ENCODE results near the gene MAP2K5.

MAP2K5 gene

DNA sequence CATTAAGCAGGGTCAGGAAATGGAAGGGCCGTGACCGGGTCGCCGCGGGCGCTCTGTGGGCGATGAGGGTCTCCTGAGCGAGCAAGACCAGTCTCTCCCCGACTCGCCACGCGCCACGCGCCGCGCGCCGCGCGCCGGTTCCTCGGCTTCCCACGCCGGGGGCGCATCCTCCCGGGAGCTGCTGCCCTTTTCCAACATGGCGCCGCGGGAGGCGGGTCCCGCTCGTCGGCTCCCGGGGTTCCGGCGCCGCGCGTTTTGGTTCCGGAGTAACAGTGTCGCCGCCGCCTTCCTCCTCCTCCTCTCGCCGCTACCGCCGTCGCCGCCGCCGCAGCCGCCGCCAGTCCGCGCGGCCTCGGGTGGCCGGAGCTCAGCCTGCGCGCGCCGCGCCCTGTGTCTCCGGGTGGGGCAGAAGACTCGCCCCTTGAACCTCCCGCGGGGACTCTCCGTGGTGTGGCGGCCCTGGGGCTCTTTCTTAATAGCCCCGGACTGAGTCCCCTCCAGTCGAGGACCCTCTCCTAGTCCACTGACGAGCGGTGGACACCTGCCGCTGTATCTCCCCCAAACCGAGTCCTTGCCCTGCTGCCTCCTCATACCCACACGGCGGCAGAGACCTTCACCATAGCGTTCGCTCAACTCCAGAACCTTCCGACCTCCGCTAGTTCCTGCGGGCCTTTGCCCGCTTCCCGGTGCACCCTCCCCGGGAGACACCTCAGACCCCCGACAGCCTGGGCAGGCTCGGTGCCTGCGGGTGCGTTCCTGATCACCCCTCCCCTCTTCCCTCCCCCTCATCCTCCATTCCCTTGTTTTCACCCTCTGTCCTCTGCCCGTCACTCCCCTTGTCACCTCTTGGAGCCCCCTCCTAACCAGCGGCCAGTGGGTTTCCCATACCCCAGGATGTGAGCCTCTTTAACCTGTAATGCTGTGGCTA lies at the start of gene MAP2K5:
Gene MAP2K5 (plus strand): TSS at position 284 of the 928 bp plus-strand sequence. CDS start 633 bp downstream, at position 917.
- peak; percentile 79 for DNase-seq

DNA sequence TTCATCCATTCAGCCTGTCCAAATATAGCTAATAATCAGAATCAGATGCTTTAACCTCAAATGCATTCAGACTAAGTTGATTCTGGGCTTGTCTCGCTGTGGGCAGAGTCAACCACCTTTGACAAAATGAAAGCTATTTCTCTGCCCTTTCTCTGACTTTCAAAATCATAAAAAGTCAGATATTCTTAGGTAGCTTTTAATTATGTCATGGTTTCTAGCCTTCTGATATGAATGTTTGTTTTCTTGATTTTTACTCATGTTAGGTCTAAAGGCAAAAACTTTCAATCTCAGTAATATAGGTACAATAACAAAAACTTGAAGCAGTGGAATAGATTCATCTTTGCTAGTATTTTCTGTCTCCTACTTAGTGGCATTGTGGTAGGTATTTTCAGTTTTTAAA lies 46.9 kb upstream of the MAP2K5 start:
- DNase-seq = no peak

DNA sequence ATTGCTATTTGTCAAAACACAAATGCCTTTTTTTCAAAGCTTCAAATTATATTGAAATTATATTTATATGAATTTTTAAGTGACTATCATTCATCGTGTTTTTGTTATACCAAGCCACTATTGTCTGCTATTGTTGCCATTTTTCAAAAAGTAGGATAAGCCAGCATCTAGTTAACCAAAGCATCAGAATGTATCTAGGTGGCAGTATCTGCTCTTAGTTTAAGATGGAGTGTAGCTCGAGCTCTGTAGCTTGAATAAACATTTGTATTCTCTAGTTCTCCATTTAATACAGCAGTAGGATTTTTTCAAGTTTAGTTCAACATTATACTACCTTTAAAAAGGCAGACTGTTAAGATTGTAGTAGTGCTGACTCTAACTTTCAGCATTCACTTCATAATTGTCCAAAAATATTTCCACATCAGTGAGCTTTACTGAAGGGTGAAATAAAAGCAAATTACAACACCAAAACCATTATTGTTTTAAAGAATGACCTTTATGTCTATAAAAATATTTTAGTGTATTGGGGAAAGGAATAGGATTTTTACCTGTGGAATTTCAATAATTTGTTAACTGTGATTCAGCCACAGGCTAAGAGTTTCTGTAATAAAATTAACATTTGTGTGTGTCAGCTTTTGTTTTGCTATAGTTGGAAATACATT lies 41.2 kb upstream of the MAP2K5 start:
- no peak for DNase-seq

DNA sequence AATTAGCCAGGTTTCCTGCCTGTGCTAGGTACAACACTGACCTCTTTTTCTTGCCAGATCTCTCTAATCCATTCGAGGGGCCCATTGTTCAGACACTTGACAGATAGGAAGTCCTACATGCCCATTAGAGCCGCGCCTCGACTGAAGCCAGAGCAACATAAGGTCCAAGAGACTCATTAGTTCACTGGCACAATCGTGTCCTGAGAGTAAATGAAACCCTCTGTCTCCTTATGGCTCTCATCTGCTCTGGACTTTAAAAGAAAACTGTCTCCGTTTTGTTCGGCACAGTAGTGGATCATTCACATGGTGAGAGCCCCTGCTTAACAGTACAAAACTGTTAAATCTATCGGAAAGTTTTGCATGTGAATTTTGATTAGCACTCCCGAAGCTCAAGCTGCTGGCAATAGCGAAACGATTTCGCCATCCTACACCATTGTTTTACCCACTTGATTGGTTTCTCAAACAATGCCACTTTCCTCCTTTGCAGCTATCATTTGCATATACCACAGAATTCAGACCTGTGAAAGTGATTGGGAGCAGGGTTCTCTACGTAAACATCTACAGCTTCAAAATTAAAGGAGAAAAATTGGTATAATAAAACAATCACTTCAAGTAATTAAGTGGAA lies 40.6 kb upstream of the MAP2K5 start:
- DNase-seq = no peak

DNA sequence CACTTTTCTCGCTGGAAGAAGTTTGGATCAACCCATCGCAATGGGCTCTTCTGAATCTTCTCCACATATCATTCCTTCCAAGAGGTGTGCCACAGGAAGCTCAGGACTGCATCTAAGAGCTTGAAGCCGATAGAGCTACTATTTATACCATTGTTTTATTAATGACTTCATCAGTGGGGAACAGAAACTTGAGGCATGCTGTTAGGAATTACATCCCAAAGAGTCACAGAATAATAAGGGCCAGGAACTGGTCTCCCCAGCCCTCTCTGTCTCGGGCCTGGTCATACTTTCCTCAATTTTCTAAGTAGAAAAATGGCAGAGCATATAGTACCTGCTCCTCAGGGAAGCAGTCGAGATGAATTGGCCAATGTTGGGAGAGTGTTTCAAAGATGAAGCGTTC lies 38.4 kb upstream of the MAP2K5 start:
- no peak for DNase-seq

DNA sequence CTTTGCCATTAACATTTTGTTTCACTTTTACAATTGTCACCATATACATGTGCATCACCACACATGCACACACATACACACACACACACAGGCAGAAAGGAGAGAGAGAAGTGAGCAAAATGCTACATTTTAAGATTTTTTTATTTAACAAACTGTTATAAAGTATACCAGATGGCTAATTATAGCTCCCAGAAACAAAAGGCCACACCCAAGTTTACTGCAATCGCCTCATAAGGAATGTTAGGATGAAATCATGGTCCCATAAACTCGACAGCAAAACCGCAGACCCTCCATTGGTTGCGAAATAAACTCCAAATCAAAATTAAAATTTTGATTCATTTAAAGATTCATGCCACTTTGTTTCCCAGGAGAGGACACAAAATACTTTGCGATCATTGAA lies 37.7 kb upstream of the MAP2K5 start:
- no peak for DNase-seq

DNA sequence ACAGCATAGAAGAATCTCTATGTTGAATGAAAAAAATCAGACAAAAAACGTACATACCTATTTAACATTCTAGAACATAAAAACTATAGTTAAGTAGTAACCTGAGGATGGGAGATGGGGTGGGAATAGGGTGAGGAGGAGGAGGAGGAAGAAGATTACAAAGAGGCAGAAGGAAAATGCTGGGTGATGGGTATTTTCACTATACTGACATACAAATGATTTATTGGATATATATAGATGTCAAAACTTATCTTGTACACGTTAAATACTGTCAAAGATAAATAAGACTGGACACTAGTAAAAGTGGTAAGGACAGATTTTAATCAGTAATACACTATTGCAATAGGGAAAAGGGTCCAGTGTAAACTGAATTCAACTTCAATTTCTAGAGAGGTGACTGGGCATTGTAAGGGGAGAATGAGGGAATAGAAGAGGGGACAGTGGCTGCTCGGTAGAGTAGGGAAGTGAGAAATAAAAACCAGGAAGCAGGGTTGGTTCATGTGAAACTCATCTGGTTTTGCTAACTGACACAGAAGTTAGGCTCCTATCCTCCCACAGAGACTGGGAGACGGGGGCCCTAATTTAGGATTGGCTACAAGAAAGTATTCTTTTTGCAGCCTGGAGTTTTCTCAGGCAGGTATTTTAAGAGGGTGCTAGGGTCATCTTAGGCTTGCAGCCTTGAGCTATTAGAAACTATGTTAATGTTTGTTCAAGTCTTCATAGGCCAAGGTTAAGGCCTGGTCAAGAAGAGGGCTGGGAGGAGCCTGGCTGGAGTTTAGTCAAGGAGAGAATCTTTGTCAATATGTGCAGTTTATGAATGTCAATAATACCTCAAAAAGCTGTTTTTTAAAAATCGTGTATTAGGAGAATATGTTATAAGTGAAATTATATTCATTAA lies 36.6 kb upstream of the MAP2K5 start:
- no peak for DNase-seq

DNA sequence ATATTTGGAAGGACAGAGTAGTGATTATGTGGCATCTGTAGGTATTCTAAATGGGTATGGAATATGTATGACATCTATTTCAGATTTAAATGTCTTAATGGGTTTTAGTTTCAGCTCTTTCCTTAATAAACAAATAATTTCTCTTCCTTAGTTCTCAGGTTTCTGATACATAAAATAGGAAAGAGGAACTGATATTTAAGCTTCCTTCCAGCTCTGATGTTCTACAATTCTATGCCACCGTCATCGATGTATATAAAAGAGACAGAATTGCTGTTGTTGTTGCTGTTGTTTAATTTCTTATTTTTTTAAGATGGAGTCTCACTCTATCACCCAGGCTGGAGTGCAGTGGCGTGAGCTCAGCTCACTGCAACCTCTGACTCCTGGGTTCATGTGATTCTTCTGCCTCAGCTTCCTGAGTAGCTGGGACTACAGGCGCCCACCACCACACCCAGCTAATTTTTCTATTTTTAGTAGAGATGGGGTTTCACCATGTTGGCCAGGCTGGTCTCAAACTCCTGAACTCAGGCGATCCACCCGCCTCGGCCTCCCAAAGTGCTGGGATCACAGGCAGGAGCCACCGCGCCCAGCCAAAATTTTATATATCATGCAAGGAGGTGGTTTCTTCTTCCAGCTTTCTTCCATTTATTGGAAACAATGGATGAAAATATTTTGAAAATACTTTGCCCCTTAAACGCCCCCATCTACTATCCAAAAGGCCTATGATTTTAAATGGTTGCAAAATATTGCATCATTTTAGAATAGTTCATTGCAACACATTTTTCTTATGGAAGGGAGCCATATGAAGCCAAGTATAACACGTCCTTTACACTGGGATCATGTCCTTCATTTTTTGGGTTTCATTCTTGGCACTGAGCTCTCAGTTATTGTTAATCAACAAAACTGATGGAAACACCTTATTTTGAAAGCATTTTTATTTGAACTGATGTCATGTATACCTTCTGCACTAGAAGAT lies 35.4 kb upstream of the MAP2K5 start:
- DNase-seq = no peak

DNA sequence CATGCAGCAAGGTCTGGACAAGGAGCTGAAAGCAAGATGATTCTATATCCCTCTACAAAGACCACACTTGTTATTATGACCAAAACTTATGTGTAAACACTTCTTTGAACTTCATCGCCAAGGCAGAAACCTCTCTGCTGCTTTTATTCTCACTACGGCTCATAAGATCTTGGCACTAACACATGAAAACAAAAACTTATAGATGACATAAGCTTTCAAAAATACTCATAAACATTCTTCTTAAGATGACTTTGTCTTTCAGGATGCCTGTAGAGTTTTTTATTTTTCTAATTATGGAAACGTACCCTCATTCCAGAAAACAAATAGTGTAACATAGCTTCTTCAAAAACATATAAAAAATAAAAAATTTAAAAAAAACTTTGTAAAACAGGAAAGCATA lies 34.1 kb upstream of the MAP2K5 start:
- no peak for DNase-seq

DNA sequence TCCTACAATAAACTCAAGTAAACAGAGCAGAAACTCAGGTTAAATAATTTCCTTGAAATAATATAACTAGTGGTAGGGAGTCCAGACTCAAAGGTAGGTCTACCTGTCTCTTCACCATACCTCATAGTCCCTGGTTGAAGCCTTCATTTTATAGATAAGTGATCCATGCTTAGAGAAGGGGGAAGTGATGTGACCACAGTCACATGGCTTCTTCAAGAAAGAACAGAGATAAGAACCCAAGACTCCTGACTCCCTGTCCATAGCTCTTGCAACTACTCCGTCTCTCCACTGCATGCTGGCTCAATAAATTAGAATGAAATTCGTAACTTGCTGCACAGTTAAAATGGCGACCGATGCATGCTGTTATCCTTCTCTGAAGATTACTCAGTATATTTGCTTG lies 32.6 kb upstream of the MAP2K5 start:
- no peak for DNase-seq

DNA sequence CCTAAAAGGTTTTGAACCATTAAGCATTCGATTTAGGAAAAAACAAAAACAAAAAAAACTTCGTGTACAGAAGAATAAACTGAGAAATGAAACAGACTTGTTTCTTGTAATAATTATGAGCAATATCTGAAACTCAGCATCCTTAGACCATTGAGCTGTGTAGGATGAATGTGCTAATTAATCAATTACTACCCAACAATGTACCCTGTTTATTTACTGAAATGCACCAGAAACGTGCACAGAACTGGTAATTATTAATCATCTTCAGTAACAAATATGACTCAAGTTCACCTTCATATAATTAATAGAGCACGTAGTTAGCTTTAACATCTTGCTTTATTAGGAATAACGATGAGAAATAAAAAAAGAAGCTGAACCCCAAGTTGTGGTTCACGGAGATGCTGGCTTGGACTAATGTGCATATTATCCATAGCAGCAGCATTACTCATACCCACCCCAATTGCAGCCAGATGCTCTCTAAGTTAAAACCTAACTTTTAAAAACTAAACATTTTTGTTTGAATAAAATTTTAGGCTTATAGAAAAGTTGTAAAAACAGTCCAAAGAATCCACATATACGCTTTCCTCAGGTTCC lies 31.8 kb upstream of the MAP2K5 start:
- no peak for DNase-seq

DNA sequence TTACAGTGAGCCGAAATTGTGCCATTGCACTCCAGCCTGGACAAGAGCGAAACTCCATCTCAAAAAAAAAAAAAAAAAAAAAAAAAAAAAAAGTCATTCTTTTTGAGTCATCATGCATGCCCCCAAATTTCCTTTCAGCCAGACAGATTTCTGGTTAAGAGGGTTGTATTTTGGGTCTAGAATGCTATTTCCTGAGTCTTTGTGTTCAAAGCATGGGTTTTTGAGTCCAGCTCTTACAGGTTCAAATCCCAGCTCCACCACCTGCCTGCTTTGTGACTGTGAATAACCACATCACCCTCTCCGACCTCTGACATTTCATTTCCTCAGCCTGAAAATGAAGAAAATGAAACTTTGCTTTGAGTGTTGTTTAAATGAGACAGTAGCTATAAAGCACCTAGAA lies 30.9 kb upstream of the MAP2K5 start:
- DNase-seq = no peak

DNA sequence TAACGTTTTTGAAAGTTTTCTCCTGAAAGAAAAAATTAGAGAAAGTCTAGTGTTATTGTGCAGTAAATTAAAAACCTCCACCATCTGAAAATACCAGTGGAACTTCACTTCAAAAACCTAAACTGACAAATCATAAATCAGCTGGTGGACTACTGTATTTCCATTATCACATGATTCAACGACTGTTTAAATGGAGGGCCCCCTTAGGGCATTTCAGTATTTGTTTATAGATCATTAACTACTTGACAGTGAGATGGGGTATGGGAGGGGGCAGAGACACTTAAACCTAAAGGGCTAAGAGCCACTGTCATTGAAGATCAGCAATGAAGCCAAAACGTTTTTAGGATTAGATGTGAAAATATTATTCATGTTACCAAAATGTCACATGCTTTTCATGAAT lies 30.4 kb upstream of the MAP2K5 start:
- no peak for DNase-seq

DNA sequence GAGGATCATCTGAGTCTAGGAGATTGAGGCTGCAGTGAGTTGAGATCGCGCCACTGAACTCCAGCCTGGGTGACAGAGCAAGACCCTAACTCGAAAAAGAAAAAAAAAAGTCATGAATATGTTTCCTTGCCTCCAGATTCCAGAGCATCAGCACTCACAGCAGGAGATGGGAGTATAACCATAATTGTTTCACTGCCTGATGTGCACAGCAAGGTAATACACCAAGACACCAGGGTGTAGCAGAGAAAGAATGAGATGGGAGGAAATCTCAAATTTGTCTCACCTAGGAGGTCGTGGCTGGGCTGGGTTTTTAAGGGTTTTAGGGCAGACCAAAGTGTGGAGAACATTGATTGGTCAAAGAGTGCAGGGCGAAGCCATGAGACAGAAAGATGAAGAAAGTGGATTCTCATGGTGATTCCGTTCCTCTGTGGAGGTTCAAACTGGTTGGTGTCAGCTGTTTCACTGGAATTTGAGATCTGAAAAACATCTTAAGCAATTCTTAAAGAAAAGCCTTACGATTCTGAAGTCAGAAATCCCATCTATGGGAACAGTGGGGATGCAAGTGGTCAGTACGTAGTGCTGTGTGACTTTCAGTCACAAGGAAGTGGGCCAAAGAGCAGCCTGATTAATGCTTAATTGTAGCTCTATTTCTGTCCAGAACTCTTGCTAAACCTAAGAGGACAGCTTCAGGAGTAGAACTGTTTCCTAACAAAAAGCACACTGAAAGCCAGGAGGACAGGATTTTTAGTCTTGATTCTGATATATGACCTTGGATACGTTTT lies 29.4 kb upstream of the MAP2K5 start:
- DNase-seq = no peak

DNA sequence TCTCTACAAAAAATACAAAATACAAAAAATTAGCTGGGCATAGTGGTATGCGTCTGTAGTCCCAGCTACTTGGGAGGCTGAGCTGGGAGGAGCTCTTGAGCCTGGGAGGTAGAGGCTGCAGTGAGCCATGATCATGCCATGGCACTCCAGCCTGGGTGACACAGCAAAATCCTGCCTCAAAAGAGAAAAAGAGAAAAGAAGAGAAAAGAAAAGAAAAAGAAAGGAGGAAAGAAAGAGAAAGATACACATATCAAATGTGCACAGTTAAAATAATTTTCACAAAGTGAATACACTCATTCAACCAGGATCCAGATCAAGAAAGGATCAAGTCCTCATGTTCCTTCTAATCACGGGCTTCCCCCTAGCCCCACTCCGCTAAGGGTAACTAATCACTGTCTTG lies 27.4 kb upstream of the MAP2K5 start:
- no peak for DNase-seq

DNA sequence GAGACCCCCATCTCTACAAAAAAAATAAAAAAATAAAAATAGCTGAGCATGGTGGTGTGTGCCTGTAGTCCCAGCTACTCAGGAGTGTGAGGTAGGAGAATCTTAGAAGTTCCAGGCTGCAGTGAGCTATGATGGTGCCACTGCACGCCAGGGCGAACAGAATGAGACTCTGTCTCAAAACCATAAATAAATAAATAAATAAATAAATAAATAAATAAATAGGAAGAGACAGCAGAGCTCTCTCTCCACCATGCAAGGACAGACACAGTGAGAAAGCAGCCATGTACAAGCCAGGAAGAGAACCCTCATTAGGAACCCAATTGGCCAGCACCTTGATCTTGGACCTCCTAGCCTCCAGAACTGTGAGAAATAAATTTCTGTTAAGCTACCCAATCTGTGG lies 26.9 kb upstream of the MAP2K5 start:
- DNase-seq = no peak

DNA sequence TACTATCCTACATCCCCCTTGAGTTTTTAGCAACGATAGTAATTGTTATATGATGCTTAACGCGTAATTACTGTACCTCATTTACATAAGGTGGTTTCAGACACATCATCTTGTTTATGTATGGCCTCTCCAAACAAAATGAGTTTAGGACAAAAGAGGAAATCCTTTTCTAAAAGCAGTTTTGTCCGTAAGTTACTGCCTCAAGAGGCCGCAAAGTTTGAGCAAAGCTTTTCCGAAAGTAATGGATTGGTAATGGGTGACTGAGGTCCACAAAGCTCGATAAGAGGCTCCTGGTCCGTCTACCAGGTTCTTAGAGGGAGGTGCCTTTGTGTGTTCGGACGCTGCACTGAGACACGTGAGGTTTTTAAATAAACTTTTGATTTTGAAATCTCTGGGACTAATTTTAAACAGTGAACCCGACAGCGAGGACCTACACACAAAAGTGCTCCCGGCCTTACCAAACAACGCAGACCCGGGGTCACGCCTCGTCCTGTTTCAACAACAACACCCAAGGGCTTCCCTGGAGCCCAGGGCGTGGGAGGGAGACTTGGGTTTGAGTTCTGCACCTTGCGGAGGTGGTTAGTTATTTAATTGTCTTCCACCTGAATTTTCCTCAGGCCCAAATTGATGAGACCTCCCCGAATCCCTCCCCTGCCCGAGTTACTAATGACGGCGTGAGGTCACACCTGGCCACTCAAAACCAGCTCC lies 22.0 kb upstream of the MAP2K5 start:
- DNase-seq = no peak

DNA sequence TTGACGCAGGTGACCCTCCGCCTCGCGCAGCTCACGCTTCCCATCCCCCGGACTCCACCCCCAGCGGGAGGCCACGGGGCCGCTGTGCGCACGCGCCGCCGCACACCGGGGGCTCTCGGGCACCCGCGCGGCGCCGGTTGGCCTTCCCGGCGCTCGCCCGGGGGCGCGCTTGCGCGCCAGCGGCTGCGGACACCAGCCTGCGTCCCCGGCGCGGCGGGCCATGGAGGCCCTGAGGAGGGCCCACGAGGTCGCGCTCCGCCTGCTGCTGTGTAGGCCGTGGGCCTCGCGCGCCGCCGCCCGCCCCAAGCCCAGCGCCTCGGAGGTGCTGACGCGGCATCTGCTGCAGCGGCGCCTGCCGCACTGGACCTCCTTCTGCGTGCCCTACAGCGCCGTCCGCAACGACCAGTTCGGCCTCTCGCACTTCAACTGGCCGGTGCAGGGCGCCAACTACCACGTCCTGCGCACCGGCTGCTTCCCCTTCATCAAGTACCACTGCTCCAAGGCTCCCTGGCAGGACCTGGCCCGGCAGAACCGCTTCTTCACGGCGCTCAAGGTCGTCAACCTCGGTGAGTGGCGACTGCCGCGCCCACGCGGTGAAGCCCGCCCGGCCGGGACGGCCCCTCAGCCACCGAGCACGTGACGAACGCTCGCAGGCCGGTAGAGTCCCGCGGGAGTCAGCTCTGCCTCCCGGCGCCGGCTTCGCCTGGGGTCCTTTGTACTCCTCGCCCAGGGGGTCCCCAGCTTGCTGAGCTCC lies 21.3 kb upstream of the MAP2K5 start, which contains the start of gene C15orf61:
Gene C15orf61 (plus strand): TSS at position 103 of the 754 bp plus-strand sequence. CDS start 118 bp downstream, at position 221.
- DNase-seq = peak; percentile 82
